Esophagus muscularis mucosa (tissue), 4 donors: ENCODE results near the gene VTI1A.

Experiments used
- CTCF ChIP-seq, 3 experiments: fragments of 200-600 bp in 2 of 3; fragments of 450-650 bp in 1 of 3; sonication (generic) in 2 of 3; IDR thresholded peaks; one replicate each; pipeline ENCODE4 v1.5.1; 2017 to 2019; ENCODE audit warnings: antibody characterized with exemption in 3 of 3, mild to moderate bottlenecking in 2 of 3, moderate library complexity in 1 of 3
- EP300 ChIP-seq: sonication (generic); formaldehyde crosslinking; IDR thresholded peaks from one replicate; pipeline ENCODE4 v1.6.1; 2017; ENCODE audit warnings: antibody characterized with exemption
- POLR2A ChIP-seq: fragments of 450-650 bp; IDR thresholded peaks from one replicate; pipeline ENCODE4 v1.6.1; 2017; ENCODE audit warnings: antibody characterized with exemption, moderate library complexity, mild to moderate bottlenecking, low read depth
- POLR2AphosphoS5 ChIP-seq, 2 donors: sonication (generic); formaldehyde crosslinking; IDR thresholded peaks; one replicate each; pipeline ENCODE4 v1.6.1; 2017; ENCODE audit warnings: antibody characterized with exemption in 2 of 2

DNA sequence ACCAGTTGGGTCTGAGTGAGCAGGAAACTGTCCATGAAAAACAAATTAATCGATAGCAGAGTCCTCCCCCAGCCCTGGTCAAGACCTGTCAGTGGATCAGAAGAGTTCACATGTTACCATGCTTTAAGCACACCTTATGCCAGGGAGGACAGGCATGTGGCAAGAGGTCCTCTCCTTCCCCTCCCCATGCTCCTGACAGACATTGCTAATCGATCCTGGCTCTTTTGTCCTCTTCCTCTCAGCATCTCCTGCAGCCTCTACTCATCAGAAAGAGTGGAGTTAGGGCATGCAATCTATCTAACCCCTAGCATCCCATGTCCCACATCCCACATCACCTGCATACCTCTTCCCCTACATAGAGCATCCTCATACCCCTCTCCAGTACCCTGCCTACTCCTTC, 385.9 kb downstream of the VTI1A start:
- no peak for TF ChIP-seq CTCF (IDR thresholded peaks at IDR 0.05)
- no peak for TF ChIP-seq POLR2A
- no peak for TF ChIP-seq POLR2AphosphoS5 (IDR thresholded peaks at IDR 0.05)
- no peak for TF ChIP-seq EP300
